ENCODE measurements around the gene CLEC17A.

CLEC17A gene

GRCh38 chr19:14655726-14656125 lies 72.8 kb downstream of the CLEC17A start:
- TF ChIP-seq CTCF (conservative IDR thresholded peaks at IDR 0.05): no peak

GRCh38 chr19:14659874-14660489 lies 77.1 kb downstream of the CLEC17A start:
- TF ChIP-seq CTCF (conservative IDR thresholded peaks at IDR 0.05): no peak
- no peak overlapping the region for H3K27ac ChIP-seq

More at GRCh38 chr19:14655726-14656125, 72.8 kb downstream of the CLEC17A start:
- H3K27ac ChIP-seq: no peak overlapping the region

GRCh38 chr19:14661372-14661924 lies 78.6 kb downstream of the CLEC17A start:
- no peak overlapping the region for H3K27ac ChIP-seq
- TF ChIP-seq CTCF (conservative IDR thresholded peaks at IDR 0.05): no peak

All from VCaP (cell line).